ENCODE results near the gene CLINT1.

DNA sequence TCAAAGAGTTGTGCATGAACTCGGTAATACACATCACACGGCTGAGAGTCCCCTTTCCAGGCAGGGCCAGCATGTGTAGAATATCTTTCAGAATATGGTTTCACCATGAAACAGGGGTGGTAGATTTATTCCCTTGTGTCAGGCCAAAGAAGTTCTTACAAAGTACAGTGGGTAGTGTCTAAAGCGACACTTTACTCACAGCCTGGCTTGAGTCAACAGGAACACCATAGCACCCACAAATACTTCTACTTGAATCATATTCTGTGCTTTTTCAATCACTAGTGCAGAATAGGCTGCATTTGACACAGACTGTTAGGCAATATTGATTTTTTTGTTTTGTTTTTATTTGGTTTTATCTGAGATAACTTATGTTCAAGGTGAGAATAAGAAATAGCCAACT lies 102.8 kb downstream of the CLINT1 start:
- no peak for TF ChIP-seq CTCF (IDR thresholded peaks at IDR 0.05)
- TF ChIP-seq POLR2A (IDR thresholded peaks at IDR 0.05), result no peak
- no peak for TF ChIP-seq EP300 (IDR thresholded peaks at IDR 0.05)
